KOPT-K1 (cell line): ENCODE data around the gene ANKRD13A.

Source experiments
- H3K27ac ChIP-seq: fragments of 200-600 bp; sonication (generic); 2 replicates; pipeline ENCODE4 v1.5.1; 2016; ENCODE audit warnings: antibody characterized with exemption, mild to moderate bottlenecking, low read depth, low read length; ENCODE audit not compliant: poor library complexity, severe bottlenecking
- H3K36me3 ChIP-seq: fragments of 200-600 bp; sonication (generic); 2 replicates; pipeline ENCODE4 v1.5.1; 2017; ENCODE audit warnings: antibody characterized with exemption, mild to moderate bottlenecking, low read length, moderate library complexity; ENCODE audit not compliant: insufficient read depth
- H3K9me3 ChIP-seq: fragments of 200-600 bp; sonication (generic); 2 replicates; pipeline ENCODE4 v1.5.1; 2017; ENCODE audit warnings: antibody characterized with exemption, low read length, mild to moderate bottlenecking; ENCODE audit not compliant: insufficient read depth, poor library complexity, severe bottlenecking

The ANKRD13A gene

GRCh38 chr12:110010853-110011723 is 11.9 kb downstream of the ANKRD13A start:
- H3K27ac ChIP-seq: no peak overlapping the region
- no peaks in the 10 kb centered on the region for H3K9me3 ChIP-seq
- H3K36me3 ChIP-seq: peaks cover 39% of the 10 kb centered on the region

GRCh38 chr12:110012137-110012536 is 12.9 kb downstream of the ANKRD13A start:
- H3K27ac ChIP-seq: no peak overlapping the region

GRCh38 chr12:110012659-110013058 is 13.4 kb downstream of the ANKRD13A start:
- H3K27ac ChIP-seq: no peak overlapping the region
- peaks cover 55% of the 10 kb centered on the region for H3K36me3 ChIP-seq
- H3K9me3 ChIP-seq: no peaks in the 10 kb centered on the region

More at GRCh38 chr12:110012137-110012536, 12.9 kb downstream of the ANKRD13A start:
- Histone ChIP-seq H3K9me3 (no peaks in the 10 kb centered on the region), H3K36me3 (peaks cover 50% of the 10 kb centered on the region)

GRCh38 chr12:110015132-110015531 is 15.9 kb downstream of the ANKRD13A start:
- Histone ChIP-seq H3K36me3 (peaks cover 80% of the 10 kb centered on the region), H3K9me3 (no peaks in the 10 kb centered on the region), H3K27ac (peak overlapping the region; percentile 63)

- Histone ChIP-seq H3K36me3 (peaks cover 100% of the 10 kb centered on the region), H3K9me3 (no peaks in the 10 kb centered on the region), H3K27ac (no peak overlapping the region)
These were observed 21.7 kb downstream of the ANKRD13A start for GRCh38 chr12:110020956-110021355.

GRCh38 chr12:110023059-110023980 is 24.1 kb downstream of the ANKRD13A start:
- H3K27ac ChIP-seq: no peak overlapping the region
- peaks cover 100% of the 10 kb centered on the region for H3K36me3 ChIP-seq
- H3K9me3 ChIP-seq: no peaks in the 10 kb centered on the region

GRCh38 chr12:110024051-110024450 is 24.8 kb downstream of the ANKRD13A start:
- Histone ChIP-seq H3K9me3 (no peaks in the 10 kb centered on the region), H3K36me3 (peaks cover 100% of the 10 kb centered on the region), H3K27ac (no peak overlapping the region)

- Histone ChIP-seq H3K36me3 (peaks cover 96% of the 10 kb centered on the region), H3K27ac (no peak overlapping the region), H3K9me3 (no peaks in the 10 kb centered on the region)
These were observed 29.1 kb downstream of the ANKRD13A start for GRCh38 chr12:110028323-110028722.

- Histone ChIP-seq H3K27ac (no peak overlapping the region), H3K36me3 (peaks cover 96% of the 10 kb centered on the region)
These were observed 30.1 kb downstream of the ANKRD13A start for GRCh38 chr12:110029290-110029815.

GRCh38 chr12:110033888-110034287 is 34.7 kb downstream of the ANKRD13A start:
- Histone ChIP-seq H3K36me3 (peaks cover 96% of the 10 kb centered on the region), H3K9me3 (no peaks in the 10 kb centered on the region), H3K27ac (no peak overlapping the region)

More at GRCh38 chr12:110029290-110029815, 30.1 kb downstream of the ANKRD13A start:
- no peaks in the 10 kb centered on the region for H3K9me3 ChIP-seq

GRCh38 chr12:110035534-110036104 is 36.4 kb downstream of the ANKRD13A start:
- H3K36me3 ChIP-seq: peaks cover 94% of the 10 kb centered on the region
- H3K27ac ChIP-seq: no peak overlapping the region
- no peaks in the 10 kb centered on the region for H3K9me3 ChIP-seq

GRCh38 chr12:110037315-110037714 is 38.1 kb downstream of the ANKRD13A start:
- Histone ChIP-seq H3K9me3 (no peaks in the 10 kb centered on the region), H3K27ac (no peak overlapping the region), H3K36me3 (peaks cover 92% of the 10 kb centered on the region)

- no peaks in the 10 kb centered on the region for H3K9me3 ChIP-seq
- H3K36me3 ChIP-seq: peaks cover 85% of the 10 kb centered on the region
- no peak overlapping the region for H3K27ac ChIP-seq
These were observed 39.5 kb downstream of the ANKRD13A start for GRCh38 chr12:110038741-110039084.

- Histone ChIP-seq H3K27ac (peak overlapping the region; percentile 46), H3K36me3 (peaks cover 80% of the 10 kb centered on the region), H3K9me3 (no peaks in the 10 kb centered on the region)
These were observed 40.0 kb downstream of the ANKRD13A start for GRCh38 chr12:110039085-110039807.
